B cell (primary cell): ENCODE results near the gene MROH9. TPM values are rescaled to one million over a fixed set of nuclear protein-coding genes. Genes with fewer than 3 reads are reported as not detected.
"Not testable (repeated sequence)": the region's sequence is repeated elsewhere in the genome, so short reads cannot be mapped to it uniquely, and the experiment has no call there.

Source experiments
- ATAC-seq: fragments of 200-7000 bp; cut with Tn5 transposase; one replicate; pipeline ENCODE4 v1.10.0; 2021; ENCODE audit warnings: low read depth, mild to moderate bottlenecking, moderate number of reproducible peaks, moderate library complexity
- CTCF ChIA-PET: fragments of 350-600 bp; sonication (Branson Sonifier 250); formaldehyde crosslinking; loops from one replicate; lab custom pipeline; 2021; ENCODE audit warnings: antibody characterized with exemption, inconsistent platforms; lab: Charles Lee
- POLR2A ChIA-PET: fragments of 350-600 bp; sonication (Branson Sonifier 250); formaldehyde crosslinking; loops from one replicate; lab custom pipeline; 2021; ENCODE audit warnings: antibody characterized with exemption; lab: Charles Lee
- DNase-seq: peaks from one replicate; pipeline ENCODE4 v3.0.0; 2013
- H2AFZ ChIP-seq: 2 replicates; pipeline ENCODE4 v1.6.1; 2012; ENCODE audit warnings: mild to moderate bottlenecking, low read depth, low read length; ENCODE audit not compliant: insufficient read depth, poor library complexity, severe bottlenecking
- H3K27ac ChIP-seq, 2 donors: 1 replicate in 1 of 2; 2 replicates in 1 of 2; pipeline ENCODE4 v1.5.1; 2012 to 2013; ENCODE audit warnings: low read length in 2 of 2, mild to moderate bottlenecking in 2 of 2, moderate library complexity in 1 of 2
- H3K27me3 ChIP-seq, 4 experiments: fragments of 200-600 bp in 1 of 4; sonication (generic) in 1 of 4; replicated peaks in 1 of 4; 1 replicate in 2 of 4; 2 replicates in 2 of 4; pipeline versions ENCODE4 v1.6.1 to v1.7.0; 2013 to 2016; ENCODE audit warnings: low read length in 3 of 4, mild to moderate bottlenecking in 2 of 4, mixed read lengths in 1 of 4, moderate library complexity in 1 of 4; ENCODE audit not compliant: insufficient read depth in 4 of 4, control insufficient read depth in 3 of 4; ENCODE audit errors: control extremely low read depth in 1 of 4
- H3K36me3 ChIP-seq, 2 experiments: replicated peaks in 1 of 2; 1 replicate in 1 of 2; 2 replicates in 1 of 2; pipeline versions ENCODE4 v1.6.1 to v1.7.1; 2013; ENCODE audit warnings: low read length in 1 of 2; ENCODE audit not compliant: insufficient read depth in 2 of 2, control insufficient read depth in 1 of 2; ENCODE audit errors: control extremely low read depth in 1 of 2, extremely low read depth in 1 of 2
- H3K4me1 ChIP-seq, 2 donors: fragments of 200-600 bp in 1 of 2; sonication (generic) in 1 of 2; 1 replicate in 1 of 2; 2 replicates in 1 of 2; pipeline versions ENCODE4 v1.5.1 to v1.6.1; 2013 to 2017; ENCODE audit warnings: low read length in 2 of 2; ENCODE audit not compliant: control insufficient read depth in 2 of 2, insufficient read depth in 2 of 2
- H3K4me2 ChIP-seq: replicated peaks from 2 replicates; pipeline ENCODE3; 2012; ENCODE audit warnings: mild to moderate bottlenecking, low read depth, low read length; ENCODE audit not compliant: poor library complexity, severe bottlenecking
- H3K4me3 ChIP-seq, 5 experiments: fragments of 200-600 bp in 1 of 5; sonication (generic) in 1 of 5; 1 replicate in 3 of 5; 2 replicates in 2 of 5; pipeline versions ENCODE4 v1.5.1 to v1.7.0; 2011 to 2016; ENCODE audit warnings: low read length in 4 of 5, mild to moderate bottlenecking in 4 of 5, low read depth in 2 of 5, control low read depth in 1 of 5, moderate library complexity in 1 of 5; ENCODE audit not compliant: insufficient read depth in 1 of 5; ENCODE audit errors: control extremely low read depth in 1 of 5, extremely low read depth in 1 of 5
- H3K79me2 ChIP-seq: fragments of 200-600 bp; sonication (generic); one replicate; pipeline ENCODE4 v1.6.0; 2016; ENCODE audit warnings: low read length; ENCODE audit not compliant: control insufficient read depth, insufficient read depth
- H3K9ac ChIP-seq: fragments of 200-600 bp; sonication (generic); 2 replicates; pipeline ENCODE4 v1.6.1; 2017; ENCODE audit warnings: mild to moderate bottlenecking, low read length, moderate library complexity
- H3K9me3 ChIP-seq, 3 donors: one replicate each; pipeline versions ENCODE4 v1.6.1 to v1.7.1; 2013; ENCODE audit warnings: low read length in 2 of 3; ENCODE audit not compliant: control insufficient read depth in 2 of 3, insufficient read depth in 1 of 3; ENCODE audit errors: control extremely low read depth in 1 of 3
- H4K20me1 ChIP-seq: 2 replicates; pipeline ENCODE4 v1.6.0; 2012; ENCODE audit warnings: mild to moderate bottlenecking, low read length; ENCODE audit not compliant: insufficient read depth, control insufficient read depth, poor library complexity, severe bottlenecking
- H3K27ac Mint-ChIP-seq: one replicate; pipeline ENCODE4 v1.8.0; 2021; ENCODE audit warnings: mixed read lengths
- H3K27me3 Mint-ChIP-seq: one replicate; pipeline ENCODE4 v1.8.0; 2021; ENCODE audit warnings: mixed read lengths
- H3K4me1 Mint-ChIP-seq: one replicate; pipeline ENCODE4 v1.8.0; 2021; ENCODE audit warnings: mixed read lengths
- H3K4me3 Mint-ChIP-seq: one replicate; pipeline ENCODE4 v1.8.0; 2021; ENCODE audit warnings: mixed read lengths
- H3K9me3 Mint-ChIP-seq: one replicate; pipeline ENCODE4 v1.8.0; 2022; ENCODE audit warnings: mixed read lengths; ENCODE audit not compliant: insufficient read depth
- EZH2 ChIP-seq: IDR thresholded peaks from 2 replicates; pipeline ENCODE4 v1.6.1; 2012; ENCODE audit warnings: borderline replicate concordance, low read depth, mild to moderate bottlenecking, moderate library complexity, low read length; ENCODE audit not compliant: insufficient read depth, poor library complexity, severe bottlenecking
- WGBS: methylation state at CpG from one replicate; pipeline ENCODE4 v1.1.5; 2013; ENCODE audit warnings: missing lambda C conversion rate; ENCODE audit not compliant: insufficient coverage; 5-methylcytosine and 5-hydroxymethylcytosine counted together
- intact Hi-C: fragments of 100-400 bp; cut with micrococcal nuclease; formaldehyde crosslinking; loops from one replicate; pipeline ENCODE4 v1.10.0; 2022
- polyA plus RNA-seq: library from polyadenylated mRNA; depleted of rRNA; stranded (reverse); fragments of >200 nt; gene quantifications from 2 replicates; pipeline ENCODE4 v1.2.3, GENCODE V29; 2012
- total RNA-seq, 2 donors: library from RNA; stranded (reverse); fragments of 120-200 nt in 1 of 2; gene quantifications; 1 replicate in 1 of 2; 2 replicates in 1 of 2; pipeline versions ENCODE4 v1.2.3 to v1.2.4, GENCODE V29; 2013 to 2022
- TF ChIP-seq, protein P1 (sequence below): fragments of 200-600 bp; IDR thresholded peaks from one replicate; pipeline ENCODE4 v1.8.0; 2022; ENCODE audit warnings: antibody characterized with exemption, mild to moderate bottlenecking

The MROH9 gene
- total and polyA plus RNA-seq, 2 donors (not counting 1 experiment from before 2014, with no cell fraction given): not detected

DNA sequence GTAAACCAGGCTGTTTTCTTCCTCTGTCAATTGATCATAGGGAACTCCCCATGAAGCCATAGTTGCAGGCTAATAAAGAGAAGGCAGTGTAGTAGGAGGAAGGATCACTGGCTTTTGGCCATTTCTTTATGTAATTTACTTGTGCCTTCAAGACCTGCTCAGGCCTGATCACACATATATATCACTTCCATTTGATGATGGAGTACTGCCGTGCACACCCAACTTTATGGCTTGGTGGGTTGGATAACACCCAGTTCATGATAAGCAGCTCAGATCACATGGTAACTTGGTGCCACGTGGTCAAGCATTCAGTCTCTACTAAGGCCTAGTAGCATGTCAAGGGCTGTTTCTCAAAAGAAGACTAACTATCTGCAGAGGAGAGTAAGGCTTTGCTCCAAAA, 4.1 kb downstream of the MROH9 start:
- no peaks in the 10 kb centered on the region for H3K4me1 ChIP-seq
- no peak for DNase-seq
- Mint-ChIP-seq H3K27ac (no peak overlapping the region), H3K27me3 (peaks cover 12% of the 10 kb centered on the region), H3K4me1 (no peaks in the 10 kb centered on the region), H3K9me3 (no peaks in the 10 kb centered on the region), H3K4me3 (no peak overlapping the region)
- no peaks in the 10 kb centered on the region for H4K20me1 ChIP-seq
- no peak overlapping the region for H3K9ac ChIP-seq
- H3K79me2 ChIP-seq: no peaks in the 10 kb centered on the region
- CTCF ChIA-PET: no interaction called here
- no peak for TF ChIP-seq EZH2
- TF ChIP-seq, protein P1, sequence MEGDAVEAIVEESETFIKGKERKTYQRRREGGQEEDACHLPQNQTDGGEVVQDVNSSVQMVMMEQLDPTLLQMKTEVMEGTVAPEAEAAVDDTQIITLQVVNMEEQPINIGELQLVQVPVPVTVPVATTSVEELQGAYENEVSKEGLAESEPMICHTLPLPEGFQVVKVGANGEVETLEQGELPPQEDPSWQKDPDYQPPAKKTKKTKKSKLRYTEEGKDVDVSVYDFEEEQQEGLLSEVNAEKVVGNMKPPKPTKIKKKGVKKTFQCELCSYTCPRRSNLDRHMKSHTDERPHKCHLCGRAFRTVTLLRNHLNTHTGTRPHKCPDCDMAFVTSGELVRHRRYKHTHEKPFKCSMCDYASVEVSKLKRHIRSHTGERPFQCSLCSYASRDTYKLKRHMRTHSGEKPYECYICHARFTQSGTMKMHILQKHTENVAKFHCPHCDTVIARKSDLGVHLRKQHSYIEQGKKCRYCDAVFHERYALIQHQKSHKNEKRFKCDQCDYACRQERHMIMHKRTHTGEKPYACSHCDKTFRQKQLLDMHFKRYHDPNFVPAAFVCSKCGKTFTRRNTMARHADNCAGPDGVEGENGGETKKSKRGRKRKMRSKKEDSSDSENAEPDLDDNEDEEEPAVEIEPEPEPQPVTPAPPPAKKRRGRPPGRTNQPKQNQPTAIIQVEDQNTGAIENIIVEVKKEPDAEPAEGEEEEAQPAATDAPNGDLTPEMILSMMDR: no peak
- ATAC-seq: no peak
- POLR2A ChIA-PET: no interaction called here
- H3K9me3 ChIP-seq: no peaks in the 10 kb centered on the region
- H3K27ac ChIP-seq: no peak overlapping the region
- no peaks in the 10 kb centered on the region for H3K36me3 ChIP-seq
- H3K4me3 ChIP-seq: no peak overlapping the region
- WGBS: 62% methylated on average over 1 of the region's 2 CpGs
- no peak overlapping the region for H2AFZ ChIP-seq
- H3K4me2 ChIP-seq: no peak overlapping the region
- intact Hi-C loops: no loop called here
- H3K27me3 ChIP-seq: peaks cover 0 to 6% (median 0%) of the 10 kb centered on the region in 4 experiments

DNA sequence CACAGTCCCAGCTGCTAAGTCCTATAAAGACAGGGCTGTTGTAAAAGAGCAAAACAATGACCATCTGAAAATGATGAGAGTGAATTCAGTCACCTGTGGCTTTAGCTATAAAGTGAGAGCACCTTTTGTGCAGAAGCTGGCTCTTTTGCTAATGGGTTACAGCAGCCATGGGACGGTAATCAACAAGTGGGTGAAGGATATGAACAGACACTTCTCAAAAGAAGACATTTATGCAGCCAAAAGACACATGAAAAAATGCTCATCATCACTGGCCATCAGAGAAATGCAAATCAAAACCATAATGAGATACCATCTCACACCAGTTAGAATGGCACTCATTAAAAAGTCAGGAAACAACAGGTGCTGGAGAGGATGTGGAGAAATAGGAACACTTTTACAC, 16.4 kb downstream of the MROH9 start:
- H4K20me1 ChIP-seq, H3K4me3 Mint-ChIP-seq, H3K4me1 ChIP-seq, H3K27me3 Mint-ChIP-seq, H3K79me2 ChIP-seq, H2AFZ ChIP-seq, H3K27me3 ChIP-seq, H3K4me2 ChIP-seq, H3K9ac ChIP-seq, ATAC-seq, intact Hi-C loops, DNase-seq, H3K9me3 ChIP-seq, CTCF ChIA-PET, H3K27ac ChIP-seq, H3K4me1 Mint-ChIP-seq, H3K27ac Mint-ChIP-seq, H3K9me3 Mint-ChIP-seq, H3K4me3 ChIP-seq, H3K36me3 ChIP-seq, POLR2A ChIA-PET: not testable (repeated sequence)
- no CpG with 5 or more reads among the region's 1 CpG for WGBS
